Measurements from ENCODE around the gene RAB7A.

The RAB7A gene

DNA sequence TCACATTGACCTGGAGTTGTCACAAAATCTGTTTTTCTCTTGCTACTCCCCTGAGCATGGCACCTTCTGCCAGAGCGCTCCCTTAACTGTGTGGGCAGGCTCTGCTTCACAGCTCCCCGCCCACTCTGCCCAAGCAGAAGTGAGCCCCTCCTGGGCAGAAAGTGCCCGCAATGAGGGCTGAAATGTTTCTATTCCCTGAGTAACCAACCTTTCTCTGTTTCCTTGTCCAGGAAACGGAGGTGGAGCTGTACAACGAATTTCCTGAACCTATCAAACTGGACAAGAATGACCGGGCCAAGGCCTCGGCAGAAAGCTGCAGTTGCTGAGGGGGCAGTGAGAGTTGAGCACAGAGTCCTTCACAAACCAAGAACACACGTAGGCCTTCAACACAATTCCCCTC, 87.1 kb downstream of the RAB7A start:
- in situ Hi-C loops (cut with HindIII; ENCODE audit: low sequenced_read_pairs): no loop called here
- DNase-seq (ENCODE audit: low read depth, low spot score): no peak
- H3K4me3 ChIP-seq (ENCODE audit: low read depth, low read length): no peak overlapping the region
- TF ChIP-seq, protein P1, sequence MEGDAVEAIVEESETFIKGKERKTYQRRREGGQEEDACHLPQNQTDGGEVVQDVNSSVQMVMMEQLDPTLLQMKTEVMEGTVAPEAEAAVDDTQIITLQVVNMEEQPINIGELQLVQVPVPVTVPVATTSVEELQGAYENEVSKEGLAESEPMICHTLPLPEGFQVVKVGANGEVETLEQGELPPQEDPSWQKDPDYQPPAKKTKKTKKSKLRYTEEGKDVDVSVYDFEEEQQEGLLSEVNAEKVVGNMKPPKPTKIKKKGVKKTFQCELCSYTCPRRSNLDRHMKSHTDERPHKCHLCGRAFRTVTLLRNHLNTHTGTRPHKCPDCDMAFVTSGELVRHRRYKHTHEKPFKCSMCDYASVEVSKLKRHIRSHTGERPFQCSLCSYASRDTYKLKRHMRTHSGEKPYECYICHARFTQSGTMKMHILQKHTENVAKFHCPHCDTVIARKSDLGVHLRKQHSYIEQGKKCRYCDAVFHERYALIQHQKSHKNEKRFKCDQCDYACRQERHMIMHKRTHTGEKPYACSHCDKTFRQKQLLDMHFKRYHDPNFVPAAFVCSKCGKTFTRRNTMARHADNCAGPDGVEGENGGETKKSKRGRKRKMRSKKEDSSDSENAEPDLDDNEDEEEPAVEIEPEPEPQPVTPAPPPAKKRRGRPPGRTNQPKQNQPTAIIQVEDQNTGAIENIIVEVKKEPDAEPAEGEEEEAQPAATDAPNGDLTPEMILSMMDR (IDR thresholded peaks at IDR 0.05; ENCODE audit: low read depth, low read length): no peak

DNA sequence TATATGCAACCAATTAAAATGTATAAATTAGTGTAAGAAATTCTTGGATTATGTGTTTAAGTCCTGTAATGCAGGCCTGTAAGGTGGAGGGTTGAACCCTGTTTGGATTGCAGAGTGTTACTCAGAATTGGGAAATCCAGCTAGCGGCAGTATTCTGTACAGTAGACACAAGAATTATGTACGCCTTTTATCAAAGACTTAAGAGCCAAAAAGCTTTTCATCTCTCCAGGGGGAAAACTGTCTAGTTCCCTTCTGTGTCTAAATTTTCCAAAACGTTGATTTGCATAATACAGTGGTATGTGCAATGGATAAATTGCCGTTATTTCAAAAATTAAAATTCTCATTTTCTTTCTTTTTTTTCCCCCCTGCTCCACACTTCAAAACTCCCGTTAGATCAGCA, 88.1 kb downstream of the RAB7A start:
- in situ Hi-C loops (cut with HindIII; ENCODE audit: low sequenced_read_pairs): no loop called here
- DNase-seq (ENCODE audit: low read depth, low spot score): no peak
- H3K4me3 ChIP-seq (ENCODE audit: low read depth, low read length): no peak overlapping the region
- TF ChIP-seq, protein P1 (IDR thresholded peaks at IDR 0.05; ENCODE audit: low read depth, low read length): no peak

DNA sequence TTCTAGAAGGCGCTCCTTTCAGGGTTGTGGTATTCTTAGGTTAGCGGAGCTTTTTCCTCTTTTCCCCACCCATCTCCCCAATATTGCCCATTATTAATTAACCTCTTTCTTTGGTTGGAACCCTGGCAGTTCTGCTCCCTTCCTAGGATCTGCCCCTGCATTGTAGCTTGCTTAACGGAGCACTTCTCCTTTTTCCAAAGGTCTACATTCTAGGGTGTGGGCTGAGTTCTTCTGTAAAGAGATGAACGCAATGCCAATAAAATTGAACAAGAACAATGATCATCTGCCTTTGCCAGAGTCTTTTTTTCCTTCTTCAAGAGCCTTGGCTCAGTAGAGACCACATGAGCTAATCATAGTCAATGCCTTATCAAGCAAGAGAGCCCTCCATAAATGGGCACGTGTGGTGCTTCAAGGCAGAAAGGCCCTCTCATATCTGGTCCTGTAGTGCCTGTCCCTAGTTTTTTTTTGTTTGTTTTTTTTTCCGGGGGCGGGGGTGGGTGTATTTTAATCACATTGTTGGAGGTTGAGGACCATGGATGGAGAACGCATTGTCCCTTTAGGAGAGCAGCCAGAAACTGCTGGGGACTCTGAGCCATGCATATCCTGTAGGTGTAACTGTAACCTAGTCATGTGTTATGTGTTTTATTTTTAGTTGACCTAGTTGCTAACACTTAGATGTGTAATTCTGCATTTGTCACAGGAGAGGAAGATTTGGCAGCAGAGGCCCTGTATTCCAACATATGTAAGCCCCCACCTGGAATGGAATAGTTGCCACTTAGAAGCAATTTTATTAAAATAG, 88.7 kb downstream of the RAB7A start:
- TF ChIP-seq, protein P1 (IDR thresholded peaks at IDR 0.05; ENCODE audit: low read depth, low read length): no peak
- in situ Hi-C loops (cut with HindIII; ENCODE audit: low sequenced_read_pairs): no loop called here
- no peak overlapping the region for H3K4me3 ChIP-seq (ENCODE audit: low read depth, low read length)
- no peak for DNase-seq (ENCODE audit: low read depth, low spot score)

DNA sequence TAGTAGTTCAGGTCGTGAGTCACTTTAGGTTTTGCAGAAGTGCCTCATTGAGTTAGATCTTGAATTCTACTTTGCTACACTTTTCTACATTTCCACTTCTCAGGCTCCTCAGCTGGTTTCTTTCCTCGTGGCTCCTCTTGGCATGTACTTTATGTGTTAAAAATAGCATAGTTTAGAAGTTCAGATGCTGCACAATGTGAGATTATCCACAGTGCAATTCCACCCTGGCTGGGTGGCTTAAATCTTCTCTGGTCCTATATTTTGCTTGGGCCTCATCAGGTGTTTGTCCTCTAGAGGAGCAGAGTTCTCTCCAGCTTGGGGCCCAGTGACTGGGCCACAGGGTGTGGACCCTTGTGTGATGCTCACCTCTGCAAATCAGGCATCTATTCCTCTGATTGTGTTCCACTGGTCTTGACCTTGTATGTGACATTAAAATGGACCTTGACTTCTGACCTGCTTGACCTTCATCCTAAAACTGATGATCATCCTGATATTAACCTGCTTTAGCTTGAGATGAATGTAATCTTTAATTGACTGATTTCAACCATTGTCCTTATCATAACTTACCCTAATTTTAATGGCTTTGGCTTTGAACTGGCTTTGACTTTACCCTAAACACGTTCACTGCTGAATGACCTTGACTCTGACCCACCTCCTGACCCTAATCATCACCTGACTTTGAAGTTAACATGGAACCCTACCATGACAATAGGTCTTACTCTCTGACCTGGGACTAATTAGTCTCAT, 89.5 kb downstream of the RAB7A start:
- TF ChIP-seq, protein P1 (IDR thresholded peaks at IDR 0.05; ENCODE audit: low read depth, low read length): no peak
- in situ Hi-C loops (cut with HindIII; ENCODE audit: low sequenced_read_pairs): no loop called here
- DNase-seq (ENCODE audit: low read depth, low spot score): no peak
- no peak overlapping the region for H3K4me3 ChIP-seq (ENCODE audit: low read depth, low read length)

DNA sequence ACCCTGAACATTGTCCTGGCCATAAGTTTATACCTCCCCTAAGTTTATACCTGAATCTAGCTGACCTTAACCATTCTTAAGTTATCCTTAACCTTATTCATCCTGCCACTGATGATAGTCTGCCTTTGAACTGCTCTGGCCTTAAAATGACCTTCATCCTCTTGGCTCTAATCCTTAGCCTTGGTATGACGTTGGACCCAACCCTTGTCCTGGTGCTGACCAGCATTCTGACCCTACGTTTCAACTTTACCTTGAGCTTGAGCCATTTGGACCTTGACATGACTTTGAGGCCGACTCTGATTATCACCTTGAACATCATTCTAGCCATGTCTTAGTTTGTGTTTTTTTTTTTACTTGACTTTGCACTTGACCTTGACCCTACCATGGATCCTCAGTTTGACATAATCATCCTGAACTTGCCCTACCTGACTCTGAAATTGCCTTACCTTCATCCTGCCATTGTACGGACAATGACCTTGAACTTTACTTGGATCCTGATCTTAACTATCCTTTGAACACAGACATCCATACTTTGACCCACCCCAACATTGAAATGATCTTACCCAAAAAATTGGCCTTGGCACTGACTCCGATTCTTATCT, 92.3 kb downstream of the RAB7A start:
- DNase-seq (ENCODE audit: low read depth, low spot score): no peak
- TF ChIP-seq, protein P1 (IDR thresholded peaks at IDR 0.05; ENCODE audit: low read depth, low read length): no peak
- in situ Hi-C loops (cut with HindIII; ENCODE audit: low sequenced_read_pairs): no loop called here
- H3K4me3 ChIP-seq (ENCODE audit: low read depth, low read length): no peak overlapping the region

DNA sequence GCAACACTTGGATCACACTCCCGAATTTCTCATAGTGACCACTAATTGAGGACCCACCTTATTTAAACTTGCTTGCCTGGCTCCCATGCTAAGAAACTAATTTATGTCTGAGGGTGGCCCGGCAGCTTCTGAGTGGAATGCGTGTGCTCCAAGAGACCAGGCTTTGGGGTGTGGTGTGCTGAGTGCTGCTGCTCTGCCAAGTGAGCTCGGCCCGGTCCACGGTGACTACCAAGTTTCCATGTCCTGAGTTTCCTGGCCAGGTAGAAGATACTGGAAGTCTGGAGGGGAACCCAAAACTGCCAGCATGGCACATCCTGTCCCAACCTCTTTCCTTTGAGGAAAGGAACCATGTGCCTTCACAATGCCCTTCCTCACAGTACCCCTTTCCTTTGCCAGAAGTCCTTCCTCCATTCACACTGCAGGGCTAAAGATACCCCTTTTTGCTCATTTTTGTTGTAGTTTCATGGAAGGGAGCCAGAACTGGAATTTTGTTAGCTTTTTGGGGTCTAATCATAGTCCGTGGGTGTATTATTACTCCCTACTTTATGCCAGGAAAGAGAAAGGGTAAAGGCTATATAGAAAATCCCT, 94.4 kb downstream of the RAB7A start:
- TF ChIP-seq, protein P1 (IDR thresholded peaks at IDR 0.05; ENCODE audit: low read depth, low read length): no peak
- H3K4me3 ChIP-seq (ENCODE audit: low read depth, low read length): no peak overlapping the region
- in situ Hi-C loops (cut with HindIII; ENCODE audit: low sequenced_read_pairs): no loop called here
- DNase-seq (ENCODE audit: low read depth, low spot score): no peak

All from astrocyte of the spinal cord (primary cell).